GM19395 (cell line): ENCODE data around the gene UBASH3A.

Source experiments
- ATAC-seq: cut with Tn5 transposase; IDR thresholded peaks from one replicate; pipeline ENCODE4 v1.9.1; 2021; ENCODE audit warnings: mild to moderate bottlenecking, moderate library complexity; ENCODE audit not compliant: unreplicated experiment

Gene UBASH3A

DNA sequence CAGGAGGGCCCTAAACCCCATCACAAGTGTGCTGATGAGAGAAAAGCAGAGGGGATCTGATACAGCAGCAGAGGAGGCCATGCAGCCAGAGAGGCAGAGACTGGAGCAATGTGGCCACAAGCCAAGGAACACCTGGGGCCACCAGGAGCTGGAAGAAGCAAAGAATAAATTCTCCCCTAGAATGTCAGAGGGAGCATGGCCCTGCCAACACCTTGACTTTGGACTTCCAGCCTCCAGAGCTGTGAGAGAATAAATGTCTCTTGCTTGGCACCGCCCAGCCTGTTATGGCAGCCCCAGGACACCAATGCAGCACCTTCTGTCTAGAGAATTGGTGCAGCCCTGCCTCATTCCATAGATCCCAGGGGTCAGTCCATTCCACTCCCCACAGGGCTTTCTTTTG, 25.3 kb downstream of the UBASH3A start:
- no peak for ATAC-seq

DNA sequence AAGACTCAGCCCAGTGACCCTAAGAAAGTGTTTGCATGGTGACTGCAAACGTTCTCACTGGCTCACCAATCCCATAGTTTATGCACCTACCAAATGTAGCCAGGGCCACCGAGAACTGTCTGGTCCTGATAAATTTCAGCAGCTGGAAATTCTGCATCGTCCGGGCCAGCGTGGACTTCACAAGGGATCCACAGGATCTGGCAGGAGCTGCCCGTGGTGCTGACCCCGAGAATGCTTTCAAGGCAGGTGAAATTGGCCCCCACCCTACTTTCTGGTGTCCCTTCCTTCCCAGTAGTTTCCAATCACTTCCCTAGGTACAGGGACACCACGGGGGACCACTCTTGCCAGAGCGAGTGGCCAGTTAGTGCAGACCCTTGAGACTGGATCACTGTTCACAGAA, 26.2 kb downstream of the UBASH3A start:
- no peak for ATAC-seq

GRCh38 chr21:42430521-42430920, 26.8 kb downstream of the UBASH3A start:
- ATAC-seq: no peak

DNA sequence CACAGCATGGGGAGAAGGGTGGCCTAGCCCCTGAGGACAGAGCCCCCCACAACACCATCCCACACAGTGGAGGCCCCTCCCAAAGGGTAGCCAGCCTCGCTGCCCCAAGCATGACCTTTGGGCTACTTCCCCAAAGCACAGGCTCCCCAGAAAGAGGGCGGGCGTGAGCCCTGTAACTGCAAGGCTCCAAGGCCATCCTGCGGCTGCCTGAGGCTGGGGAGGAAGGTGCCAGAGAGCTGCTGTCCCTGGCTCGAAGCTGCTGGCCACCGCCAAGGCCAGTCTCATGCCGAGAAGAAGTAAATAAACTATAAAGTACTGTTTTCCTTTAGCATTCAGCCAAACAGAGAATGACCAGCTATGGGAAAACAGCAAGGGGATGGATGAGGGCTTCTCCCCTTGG, 27.5 kb downstream of the UBASH3A start:
- ATAC-seq: no peak

GRCh38 chr21:42432695-42433094, 29.0 kb downstream of the UBASH3A start:
- no peak for ATAC-seq

- no peak for ATAC-seq
Observed at GRCh38 chr21:42433946-42434551, 30.3 kb downstream of the UBASH3A start.

- ATAC-seq: no peak
Observed at GRCh38 chr21:42434884-42435283, 31.2 kb downstream of the UBASH3A start.

GRCh38 chr21:42435401-42435800, 31.7 kb downstream of the UBASH3A start:
- no peak for ATAC-seq

GRCh38 chr21:42435833-42436232, 32.1 kb downstream of the UBASH3A start:
- no peak for ATAC-seq

- no peak for ATAC-seq
Observed at GRCh38 chr21:42436914-42437313, 33.2 kb downstream of the UBASH3A start.

- ATAC-seq: no peak
Observed at GRCh38 chr21:42437786-42438185, 34.1 kb downstream of the UBASH3A start.

DNA sequence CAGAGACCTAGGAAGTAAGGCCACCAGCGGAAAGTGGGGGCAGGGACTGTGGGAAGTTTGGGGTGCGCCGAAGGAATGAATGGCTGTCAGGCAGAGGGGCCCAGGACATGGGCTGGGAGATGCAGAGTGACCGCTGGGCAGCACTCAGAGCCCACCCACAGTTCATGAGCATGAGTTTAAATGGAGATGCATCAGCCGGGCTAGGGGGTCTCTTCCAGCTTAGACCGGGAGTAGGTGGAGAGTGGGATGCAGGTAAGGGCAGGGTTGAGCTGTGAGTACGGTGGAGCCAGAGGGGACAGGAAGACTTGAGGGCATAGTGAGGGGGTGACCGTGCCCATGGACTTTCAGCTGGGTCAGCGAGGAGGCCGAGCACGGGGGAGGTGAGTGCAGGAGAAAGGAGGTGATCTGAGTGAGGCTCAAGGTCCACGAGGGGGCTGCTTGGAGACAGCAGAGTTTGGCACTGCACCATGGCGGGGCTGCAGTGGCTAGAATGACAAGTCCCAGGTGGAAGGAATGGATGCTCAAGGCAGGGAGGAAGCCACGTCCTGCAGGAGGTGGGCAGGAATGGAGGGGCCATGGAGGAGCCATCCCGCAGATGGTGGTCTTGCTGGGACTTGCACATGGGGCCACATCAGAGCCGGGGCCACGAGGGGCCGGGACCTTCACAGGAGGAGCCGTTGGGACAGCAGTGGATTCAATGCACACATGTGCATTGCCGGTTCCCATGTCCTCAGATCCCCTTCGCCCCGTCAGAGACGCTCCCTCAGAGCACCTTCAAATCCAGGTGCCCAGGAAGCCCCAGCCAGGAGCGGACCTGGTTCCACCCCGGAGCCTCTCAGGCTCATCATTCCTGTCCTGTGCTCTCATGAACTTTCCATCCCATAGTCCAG, 34.9 kb downstream of the UBASH3A start:
- ATAC-seq: no peak

- no peak for ATAC-seq
Observed at GRCh38 chr21:42439284-42440186, 35.8 kb downstream of the UBASH3A start.

- ATAC-seq: peak; percentile 66
Observed at GRCh38 chr21:42440187-42440792, 36.6 kb downstream of the UBASH3A start.

GRCh38 chr21:42441963-42442362, 38.3 kb downstream of the UBASH3A start:
- no peak for ATAC-seq

DNA sequence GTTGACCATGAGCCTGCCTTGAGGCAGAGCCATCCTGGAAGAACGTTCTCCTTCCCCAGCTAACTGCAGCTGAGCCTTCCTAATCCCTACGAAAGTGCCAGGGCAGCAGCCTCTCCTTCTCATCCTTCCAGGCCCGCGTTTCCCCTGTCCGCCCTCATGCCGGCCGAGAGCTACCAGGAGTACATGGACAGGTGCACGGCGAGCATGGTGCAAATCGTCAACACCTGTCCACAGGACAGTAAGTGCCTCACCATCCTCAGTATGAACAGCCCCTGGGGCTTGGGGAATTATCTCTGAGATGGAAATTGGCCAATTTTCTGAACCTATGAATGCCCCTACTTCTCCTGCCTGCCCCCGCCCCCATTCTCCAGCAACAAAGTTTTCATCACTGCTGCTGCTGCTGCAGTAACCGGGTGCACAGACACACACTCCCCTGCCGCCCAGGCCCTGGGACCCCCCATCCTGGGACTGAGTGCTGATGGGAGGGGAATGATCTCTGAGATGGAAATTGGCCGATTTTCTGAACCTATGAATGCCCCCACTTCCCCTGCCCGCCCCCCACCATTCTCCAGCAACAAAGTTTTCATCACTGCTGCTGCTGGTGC, 39.6 kb downstream of the UBASH3A start:
- ATAC-seq: no peak

DNA sequence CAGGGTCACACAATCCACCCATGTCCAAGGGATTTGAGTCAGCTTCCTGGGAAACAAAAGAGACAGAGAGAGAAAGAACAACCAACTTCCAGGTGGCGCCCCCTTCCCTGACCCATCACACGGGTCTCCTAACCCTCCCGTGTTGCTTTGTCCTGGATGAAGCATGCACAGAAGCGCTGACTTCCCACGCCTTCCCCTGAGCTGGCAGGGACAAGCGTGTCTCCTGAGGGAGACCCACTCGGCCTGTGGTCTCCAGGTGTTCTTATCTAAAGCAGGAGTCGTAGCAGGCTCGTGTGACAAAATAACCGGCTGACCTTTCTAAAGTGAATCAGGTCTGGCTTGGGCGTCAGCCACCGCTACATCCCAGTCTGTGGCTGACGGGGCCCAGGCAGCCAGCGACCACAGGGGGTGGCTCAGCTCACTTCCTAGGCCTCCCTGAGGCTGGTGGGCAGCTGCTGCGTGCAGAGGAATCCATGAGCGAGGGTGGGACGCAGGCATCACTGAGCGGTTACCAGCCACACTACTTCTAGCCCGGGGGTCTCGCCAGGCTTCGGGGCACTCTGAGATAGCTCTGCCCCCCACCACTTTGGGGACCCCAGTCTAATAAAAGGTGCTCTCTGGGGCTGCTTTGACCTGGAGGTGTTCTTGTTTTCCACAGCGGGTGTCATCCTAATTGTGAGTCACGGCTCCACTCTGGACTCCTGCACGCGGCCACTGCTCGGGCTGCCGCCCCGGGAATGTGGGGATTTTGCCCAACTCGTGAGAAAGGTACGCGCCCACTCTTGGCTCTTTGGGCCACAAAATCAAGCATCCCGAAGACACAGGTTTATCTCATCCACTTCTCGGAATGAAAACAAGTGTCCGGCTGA, 40.4 kb downstream of the UBASH3A start:
- ATAC-seq: no peak

GRCh38 chr21:42444745-42445059, 41.0 kb downstream of the UBASH3A start:
- ATAC-seq: no peak

GRCh38 chr21:42445311-42445710, 41.6 kb downstream of the UBASH3A start:
- no peak for ATAC-seq

- no peak for ATAC-seq
Observed at GRCh38 chr21:42446531-42446930, 42.8 kb downstream of the UBASH3A start.
